Measurements from ENCODE around the gene TMEM130.

Gene TMEM130

DNA sequence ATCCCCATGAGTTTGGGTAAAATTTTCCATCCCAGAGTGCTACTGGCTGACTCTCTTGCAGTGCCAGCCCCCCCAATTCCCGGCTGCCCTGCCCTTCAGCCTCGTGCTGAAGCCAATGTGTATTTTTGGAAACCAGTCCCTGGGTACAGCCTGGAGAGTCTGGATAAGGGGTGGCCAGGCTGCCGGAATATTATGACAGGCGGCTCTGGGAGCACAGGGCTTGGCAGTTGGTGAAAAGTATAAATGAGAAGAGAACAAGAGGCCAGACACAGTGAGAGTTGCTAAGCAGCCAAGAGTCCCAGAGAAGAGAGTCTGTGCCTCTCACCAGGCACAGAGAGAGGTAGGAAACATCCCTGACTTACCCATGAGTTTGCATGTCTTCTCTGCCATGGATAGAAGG lies 53.6 kb downstream of the TMEM130 start:
- no peak for DNase-seq (ENCODE audit: low read depth)
- H3K4me3 ChIP-seq (ENCODE audit: control insufficient read depth, low read depth, low read length), result no peak overlapping the region
- TF ChIP-seq, protein P1, sequence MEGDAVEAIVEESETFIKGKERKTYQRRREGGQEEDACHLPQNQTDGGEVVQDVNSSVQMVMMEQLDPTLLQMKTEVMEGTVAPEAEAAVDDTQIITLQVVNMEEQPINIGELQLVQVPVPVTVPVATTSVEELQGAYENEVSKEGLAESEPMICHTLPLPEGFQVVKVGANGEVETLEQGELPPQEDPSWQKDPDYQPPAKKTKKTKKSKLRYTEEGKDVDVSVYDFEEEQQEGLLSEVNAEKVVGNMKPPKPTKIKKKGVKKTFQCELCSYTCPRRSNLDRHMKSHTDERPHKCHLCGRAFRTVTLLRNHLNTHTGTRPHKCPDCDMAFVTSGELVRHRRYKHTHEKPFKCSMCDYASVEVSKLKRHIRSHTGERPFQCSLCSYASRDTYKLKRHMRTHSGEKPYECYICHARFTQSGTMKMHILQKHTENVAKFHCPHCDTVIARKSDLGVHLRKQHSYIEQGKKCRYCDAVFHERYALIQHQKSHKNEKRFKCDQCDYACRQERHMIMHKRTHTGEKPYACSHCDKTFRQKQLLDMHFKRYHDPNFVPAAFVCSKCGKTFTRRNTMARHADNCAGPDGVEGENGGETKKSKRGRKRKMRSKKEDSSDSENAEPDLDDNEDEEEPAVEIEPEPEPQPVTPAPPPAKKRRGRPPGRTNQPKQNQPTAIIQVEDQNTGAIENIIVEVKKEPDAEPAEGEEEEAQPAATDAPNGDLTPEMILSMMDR (conservative IDR thresholded peaks at IDR 0.05; ENCODE audit: control insufficient read depth, insufficient read depth, low read depth, low read length), result no peak

DNA sequence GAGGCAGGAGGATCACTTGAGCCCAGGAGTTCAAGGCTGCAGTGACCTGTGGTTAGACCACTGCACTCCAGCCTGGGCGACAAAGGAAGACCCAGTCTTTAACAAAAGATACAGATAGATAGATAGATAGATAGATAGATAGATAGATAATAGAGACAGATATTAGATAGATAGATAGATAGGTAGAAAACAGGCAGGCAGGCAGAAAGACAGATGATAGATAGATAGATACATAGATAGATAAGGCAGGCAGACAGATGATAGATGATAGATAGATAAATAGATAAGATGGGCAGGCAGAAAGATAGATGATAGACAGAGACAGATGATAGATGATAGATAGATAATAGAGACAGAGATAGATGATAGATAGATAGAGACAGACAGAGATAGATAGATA lies 54.5 kb downstream of the TMEM130 start:
- DNase-seq (ENCODE audit: low read depth), result no peak
- TF ChIP-seq, protein P1 (conservative IDR thresholded peaks at IDR 0.05; ENCODE audit: control insufficient read depth, insufficient read depth, low read depth, low read length), result no peak
- no peak overlapping the region for H3K4me3 ChIP-seq (ENCODE audit: control insufficient read depth, low read depth, low read length)

DNA sequence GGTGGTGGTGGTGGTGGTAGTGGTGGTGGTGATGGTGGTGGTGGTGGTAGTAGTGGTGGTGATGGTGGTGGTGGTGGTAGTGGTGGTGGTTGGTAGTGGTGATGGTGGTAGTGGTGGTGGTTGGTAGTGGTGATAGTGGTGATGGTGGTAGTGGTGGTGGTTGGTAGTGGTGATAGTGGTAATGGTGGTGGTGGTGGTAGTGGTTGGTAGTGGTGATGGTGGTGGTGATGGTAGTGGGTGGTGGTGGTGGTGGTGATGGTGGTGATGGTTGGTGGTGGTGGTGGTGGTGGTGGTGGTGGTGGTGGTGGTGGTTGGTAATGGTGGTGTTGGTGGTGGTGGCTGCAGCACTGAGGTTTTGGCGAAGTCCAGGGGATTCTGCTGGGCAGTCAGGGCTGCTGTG lies 58.5 kb downstream of the TMEM130 start:
- no peak for DNase-seq (ENCODE audit: low read depth)
- no peak overlapping the region for H3K4me3 ChIP-seq (ENCODE audit: control insufficient read depth, low read depth, low read length)
- TF ChIP-seq, protein P1 (conservative IDR thresholded peaks at IDR 0.05; ENCODE audit: control insufficient read depth, insufficient read depth, low read depth, low read length), result no peak

DNA sequence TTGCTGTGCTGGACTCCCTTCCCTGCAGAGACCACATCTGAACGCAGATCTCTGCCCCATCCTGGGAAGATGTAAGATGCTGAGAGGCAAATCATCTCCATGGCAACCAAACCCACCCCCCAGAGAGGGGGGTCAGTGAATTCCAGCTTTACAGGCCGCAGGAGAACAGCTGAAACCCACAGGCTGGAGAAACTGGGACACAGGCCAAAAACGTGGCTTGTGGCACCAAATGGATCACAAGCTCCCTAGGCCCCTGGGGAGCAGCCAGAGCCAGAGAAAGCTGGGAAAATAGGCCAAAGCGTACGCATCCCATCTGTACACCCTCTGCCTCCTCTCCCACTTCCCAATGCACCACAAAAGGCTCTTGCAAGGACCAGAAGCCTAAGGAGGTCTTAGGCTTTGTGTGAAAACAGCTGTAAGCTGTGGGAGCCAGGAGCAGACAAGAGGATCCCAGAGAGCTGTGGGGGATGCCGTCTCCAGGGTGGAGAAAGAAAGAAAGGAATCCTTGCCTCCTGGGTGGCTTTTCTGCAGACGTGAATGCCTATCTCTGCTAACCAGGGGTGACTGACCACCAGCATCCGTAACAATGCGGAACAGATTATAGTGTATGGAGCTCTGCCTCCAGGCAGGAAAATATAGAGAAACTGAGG lies 59.5 kb downstream of the TMEM130 start:
- TF ChIP-seq, protein P1 (conservative IDR thresholded peaks at IDR 0.05; ENCODE audit: control insufficient read depth, insufficient read depth, low read depth, low read length), result no peak
- DNase-seq (ENCODE audit: low read depth), result no peak
- no peak overlapping the region for H3K4me3 ChIP-seq (ENCODE audit: control insufficient read depth, low read depth, low read length)

DNA sequence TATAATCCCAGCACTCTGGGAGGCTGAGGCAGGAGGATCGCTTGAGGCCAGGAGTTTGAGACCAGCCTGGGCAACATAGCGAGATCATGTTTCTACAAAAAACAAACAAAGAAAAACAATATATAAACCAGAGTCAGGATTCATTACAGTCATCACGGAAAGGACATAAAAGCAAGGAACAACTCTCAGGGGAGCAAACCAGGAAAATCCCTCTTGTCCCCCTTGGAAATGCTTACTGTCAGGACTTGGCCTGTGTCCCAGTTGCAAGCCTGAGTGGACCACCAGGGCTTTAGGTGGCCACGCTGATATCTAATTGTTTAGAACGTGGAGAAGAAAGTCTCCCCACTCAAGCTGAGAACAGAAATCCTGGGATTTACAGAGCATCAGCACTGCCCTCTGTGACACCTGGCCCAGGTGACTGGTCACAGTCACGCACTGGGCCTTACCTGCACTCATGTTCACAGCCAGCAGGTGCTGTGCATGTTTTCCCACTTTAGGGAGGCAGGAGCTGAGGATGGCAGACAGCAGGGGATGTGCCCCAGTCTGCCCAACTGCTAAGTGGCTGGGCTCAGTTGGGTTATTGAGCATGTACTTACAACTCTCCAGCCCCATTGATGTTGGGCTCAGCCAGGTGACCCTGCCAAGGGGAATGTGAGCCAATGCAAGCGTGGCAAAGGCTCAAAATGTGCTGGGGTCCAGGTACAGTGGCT lies 60.9 kb downstream of the TMEM130 start:
- DNase-seq (ENCODE audit: low read depth), result no peak
- no peak overlapping the region for H3K4me3 ChIP-seq (ENCODE audit: control insufficient read depth, low read depth, low read length)
- TF ChIP-seq, protein P1 (conservative IDR thresholded peaks at IDR 0.05; ENCODE audit: control insufficient read depth, insufficient read depth, low read depth, low read length), result no peak

DNA sequence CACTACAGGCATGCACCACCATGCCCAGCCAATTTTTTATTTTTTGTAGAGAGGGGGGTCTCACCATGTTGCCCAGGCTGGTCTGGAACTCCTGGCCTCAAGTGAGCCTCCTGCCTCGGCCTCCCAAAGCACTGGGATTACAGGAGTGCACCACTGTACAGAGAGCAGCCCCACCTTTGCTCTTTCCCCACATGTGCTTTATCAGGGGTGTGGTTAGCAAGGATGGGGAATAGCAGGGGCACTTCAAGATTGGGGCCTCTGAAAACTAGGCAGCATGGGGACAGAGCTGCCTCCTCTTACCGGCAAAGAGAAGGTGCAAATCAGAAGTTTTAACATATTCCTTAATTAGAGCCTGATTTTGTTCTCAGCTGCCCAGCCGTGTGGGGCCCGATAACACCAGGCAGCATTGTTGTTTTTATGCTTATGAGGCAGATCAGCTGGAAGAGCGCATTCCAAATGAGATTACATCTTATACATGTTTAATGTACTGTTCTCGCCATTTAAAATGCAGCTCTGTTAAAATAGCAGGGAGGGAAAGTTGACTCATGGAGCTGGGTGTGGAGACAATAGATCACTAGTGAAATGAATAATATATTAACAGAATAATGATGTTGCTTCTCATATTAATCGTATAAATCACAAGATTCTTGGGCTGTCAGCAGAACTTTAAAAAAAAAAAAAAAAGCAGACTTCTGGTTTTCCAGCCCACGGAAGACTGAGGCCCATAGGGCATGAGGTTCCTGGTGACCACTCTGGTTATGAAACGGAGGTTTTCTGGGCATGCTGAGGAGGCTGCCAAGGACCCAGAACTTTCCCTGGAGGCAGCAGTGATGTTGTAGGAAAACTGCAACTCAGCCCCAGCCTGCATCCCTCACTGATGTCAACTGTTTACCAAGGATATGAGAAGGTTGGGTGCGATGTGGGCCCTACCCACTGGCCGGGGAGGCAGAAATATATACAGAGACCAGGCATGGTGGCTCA lies 62.5 kb downstream of the TMEM130 start:
- H3K4me3 ChIP-seq (ENCODE audit: control insufficient read depth, low read depth, low read length), result no peak overlapping the region
- TF ChIP-seq, protein P1 (conservative IDR thresholded peaks at IDR 0.05; ENCODE audit: control insufficient read depth, insufficient read depth, low read depth, low read length), result no peak
- DNase-seq (ENCODE audit: low read depth), result no peak

Data from fibroblast of mammary gland (primary cell).